Neural cell (in vitro differentiated cells): ENCODE measurements around the gene NRAS. TPM values are rescaled to one million over a fixed set of nuclear protein-coding genes. Genes with fewer than 3 reads are reported as not detected.

Experiments
- H2AFZ ChIP-seq: fragments of 200-600, 300-800 bp; sonication (generic), shearing (Covaris generic); 2 replicates; pipeline ENCODE4 v1.6.0; 2014; ENCODE audit warnings: low read depth, mild to moderate bottlenecking, antibody characterized with exemption, low read length, moderate library complexity
- H3F3A ChIP-seq: fragments of 200-600 bp; shearing (Covaris generic); 2 replicates; pipeline ENCODE4 v1.6.1; 2016; ENCODE audit warnings: mild to moderate bottlenecking, moderate library complexity, mixed read lengths, antibody characterized with exemption, low read length; ENCODE audit not compliant: insufficient read depth, poor library complexity, severe bottlenecking
- H3K27ac ChIP-seq: fragments of 200-600, 300-800 bp; sonication (generic), shearing (Covaris generic); 2 replicates; pipeline ENCODE4 v1.5.1; 2014; ENCODE audit warnings: mild to moderate bottlenecking, low read length, moderate library complexity
- H3K27me3 ChIP-seq: fragments of 300-800, 200-600 bp; sonication (generic), shearing (Covaris generic); 2 replicates; pipeline ENCODE4 v1.6.0; 2014; ENCODE audit warnings: mild to moderate bottlenecking, low read depth, low read length, moderate library complexity; ENCODE audit not compliant: insufficient read depth
- H3K36me3 ChIP-seq: fragments of 300-800, 200-600 bp; sonication (generic), shearing (Covaris generic); 2 replicates; pipeline ENCODE4 v1.5.1; 2014; ENCODE audit warnings: mild to moderate bottlenecking, antibody characterized with exemption, low read length, moderate library complexity; ENCODE audit not compliant: insufficient read depth
- H3K4me2 ChIP-seq: fragments of 300-800, 200-600 bp; sonication (generic), shearing (Covaris generic); 2 replicates; pipeline ENCODE4 v1.6.0; 2014; ENCODE audit warnings: mild to moderate bottlenecking, low read length
- H3K4me3 ChIP-seq: fragments of 300-800, 200-600 bp; sonication (generic), shearing (Covaris generic); 2 replicates; pipeline ENCODE4 v1.5.1; 2014; ENCODE audit warnings: mild to moderate bottlenecking, low read length, moderate library complexity
- H3K79me2 ChIP-seq: fragments of 200-600 bp; shearing (Covaris generic); replicated peaks from 2 replicates; pipeline ENCODE4 v1.6.0; 2014; ENCODE audit warnings: mild to moderate bottlenecking, low read length, moderate library complexity; ENCODE audit not compliant: insufficient read depth
- H3K9ac ChIP-seq: fragments of 300-800, 200-600 bp; sonication (generic), shearing (Covaris generic); 2 replicates; pipeline ENCODE4 v1.6.1; 2016; ENCODE audit warnings: mild to moderate bottlenecking, low read length, mixed read lengths
- H3K9me2 ChIP-seq: fragments of 200-600 bp; shearing (Covaris generic); 2 replicates; pipeline ENCODE4 v1.6.1; 2016; ENCODE audit warnings: mild to moderate bottlenecking, low read length, mixed read lengths; ENCODE audit not compliant: insufficient read depth
- H3K9me3 ChIP-seq: fragments of 200-600, 300-800 bp; sonication (generic), shearing (Covaris generic); 2 replicates; pipeline ENCODE4 v1.6.1; 2016; ENCODE audit warnings: mild to moderate bottlenecking, mixed run types, low read length, moderate library complexity, mixed read lengths
- H4K20me1 ChIP-seq: fragments of 200-600 bp; shearing (Covaris generic); 2 replicates; pipeline ENCODE4 v1.6.1; 2016; ENCODE audit warnings: mild to moderate bottlenecking, mixed run types; ENCODE audit not compliant: insufficient read depth
- CTCF ChIP-seq: fragments of 450-650 bp; IDR thresholded peaks from 2 replicates; pipeline ENCODE4 v1.5.1; 2014; ENCODE audit warnings: antibody characterized with exemption, mild to moderate bottlenecking, moderate library complexity; ENCODE audit not compliant: poor library complexity, severe bottlenecking
- EP300 ChIP-seq: fragments of 450-650 bp; conservative IDR thresholded peaks from 2 replicates; pipeline ENCODE4 v1.6.1; 2014; ENCODE audit warnings: antibody characterized with exemption, mild to moderate bottlenecking, moderate library complexity; ENCODE audit not compliant: poor library complexity, severe bottlenecking
- EZH2 ChIP-seq: fragments of 200-600, 300-800 bp; shearing (Covaris generic), sonication (generic); IDR thresholded peaks from 2 replicates; pipeline ENCODE4 v1.6.1; 2014; ENCODE audit warnings: antibody characterized with exemption, low read length, borderline replicate concordance, mild to moderate bottlenecking; ENCODE audit not compliant: insufficient read depth, poor library complexity, severe bottlenecking
- MXI1 ChIP-seq: fragments of 450-650 bp; conservative IDR thresholded peaks from 2 replicates; pipeline ENCODE4 v1.6.1; 2014; ENCODE audit warnings: antibody characterized with exemption, mild to moderate bottlenecking; ENCODE audit not compliant: poor library complexity, severe bottlenecking
- POLR2AphosphoS5 ChIP-seq: IDR thresholded peaks from 2 replicates; pipeline ENCODE4 v1.6.1; 2012
- RAD21 ChIP-seq: fragments of 450-650 bp; conservative IDR thresholded peaks from 2 replicates; pipeline ENCODE4 v1.6.1; 2014; ENCODE audit warnings: antibody characterized with exemption, mild to moderate bottlenecking, moderate library complexity
- REST ChIP-seq: IDR thresholded peaks from 2 replicates; pipeline ENCODE4 v1.6.1; 2012; ENCODE audit warnings: borderline replicate concordance
- SMC3 ChIP-seq: fragments of 450-650 bp; conservative IDR thresholded peaks from 2 replicates; pipeline ENCODE4 v1.6.1; 2014; ENCODE audit warnings: antibody characterized with exemption, mild to moderate bottlenecking, moderate library complexity; ENCODE audit not compliant: poor library complexity
- TAF1 ChIP-seq: IDR thresholded peaks from 2 replicates; pipeline ENCODE4 v1.6.1; 2012; ENCODE audit warnings: low read depth
- polyA plus RNA-seq: library from polyadenylated mRNA; depleted of rRNA; stranded (reverse); fragments of >200 nt; gene quantifications from 2 replicates; pipeline ENCODE4 v1.2.3, GENCODE V29; 2014

NRAS gene
- polyA plus RNA-seq, 1 donor from 2014 or later = 56.5 TPM

GRCh38 chr1:114740331-114740730, 23.8 kb upstream of the NRAS start:
- H4K20me1 ChIP-seq = peaks cover 5% of the 10 kb centered on the region
- H3K9ac ChIP-seq = no peak overlapping the region
- no peaks in the 10 kb centered on the region for H3K9me2 ChIP-seq
- no peak overlapping the region for H3K27ac ChIP-seq
- H3K79me2 ChIP-seq = peaks cover 79% of the 10 kb centered on the region
- H3K27me3 ChIP-seq = no peaks in the 10 kb centered on the region
- H3K4me3 ChIP-seq = no peak overlapping the region
- no peaks in the 10 kb centered on the region for H3F3A ChIP-seq
- peaks cover 9% of the 10 kb centered on the region for H3K36me3 ChIP-seq
- no peak overlapping the region for H2AFZ ChIP-seq
- H3K4me2 ChIP-seq = no peak overlapping the region
- TF ChIP-seq SMC3 (no peak), EP300 (no peak), POLR2AphosphoS5 (no peak), RAD21 (no peak), MXI1 (no peak), REST (no peak), EZH2 (no peak), CTCF (no peak)
- H3K9me3 ChIP-seq = no peaks in the 10 kb centered on the region

- Histone ChIP-seq H3K36me3 (peaks cover 15% of the 10 kb centered on the region), H3K27ac (no peak overlapping the region), H3K9me2 (no peaks in the 10 kb centered on the region), H3K9me3 (no peaks in the 10 kb centered on the region), H3F3A (no peaks in the 10 kb centered on the region), H3K9ac (no peak overlapping the region), H3K4me3 (no peak overlapping the region), H3K79me2 (peaks cover 49% of the 10 kb centered on the region), H4K20me1 (peaks cover 11% of the 10 kb centered on the region), H3K27me3 (no peaks in the 10 kb centered on the region), H2AFZ (no peak overlapping the region), H3K4me2 (no peak overlapping the region)
- no peak for TF ChIP-seq EZH2
- TF ChIP-seq TAF1 = no peak
- no peak for TF ChIP-seq MXI1
- TF ChIP-seq POLR2AphosphoS5 = no peak
- no peak for TF ChIP-seq SMC3
- no peak for TF ChIP-seq CTCF
- TF ChIP-seq EP300 = no peak
- no peak for TF ChIP-seq RAD21
- TF ChIP-seq REST = no peak
These were observed 20.8 kb upstream of the NRAS start for GRCh38 chr1:114737314-114737849.
